HepG2 (cell line): ENCODE results near the gene SCYL1. TPM values are rescaled to one million over a fixed set of nuclear protein-coding genes. Genes with fewer than 3 reads are reported as not detected.

ENCODE experiments used
- ARNT2 ChIP-seq: sonication (generic); formaldehyde crosslinking; IDR thresholded peaks from 2 replicates; pipeline ENCODE4 v1.8.0; 2022; ENCODE audit warnings: mild to moderate bottlenecking, low read depth, missing genetic modification reagents, moderate library complexity
- ATF6 ChIP-seq: sonication (generic); formaldehyde crosslinking; conservative IDR thresholded peaks from 2 replicates; pipeline ENCODE4 v1.4.0; 2020; ENCODE audit warnings: missing genetic modification reagents
- CEBPZ ChIP-seq: IDR thresholded peaks from 2 replicates; pipeline ENCODE4 v1.6.1; 2012; ENCODE audit warnings: low read length, improper control_type of control experiment
- ERF ChIP-seq: IDR thresholded peaks from 2 replicates; pipeline ENCODE4 v1.6.1; 2018; ENCODE audit warnings: missing biosample characterization, missing genetic modification reagents
- GTF3A ChIP-seq: sonication (generic); formaldehyde crosslinking; conservative IDR thresholded peaks from 2 replicates; pipeline ENCODE4 v1.4.0; 2020; ENCODE audit warnings: mild to moderate bottlenecking, missing genetic modification reagents
- GZF1 ChIP-seq: sonication (generic); formaldehyde crosslinking; IDR thresholded peaks from 2 replicates; pipeline ENCODE4 v1.5.1; 2020; ENCODE audit warnings: mild to moderate bottlenecking, missing genetic modification reagents
- MLXIP ChIP-seq: sonication (generic); formaldehyde crosslinking; IDR thresholded peaks from 2 replicates; pipeline ENCODE4 v1.9.0; 2021; ENCODE audit warnings: missing genetic modification reagents, borderline replicate concordance
- RAD21 ChIP-seq: fragments of 450-650 bp; formaldehyde crosslinking; IDR thresholded peaks from 2 replicates; pipeline ENCODE4 v1.5.0; 2020; ENCODE audit warnings: mild to moderate bottlenecking
- SOX13 ChIP-seq, 3 experiments: fragments of 450-650 bp in 1 of 3; sonication (generic) in 1 of 3; formaldehyde crosslinking in 1 of 3; IDR thresholded peaks in 2 of 3; conservative IDR thresholded peaks in 1 of 3; 2 replicates each; pipeline versions ENCODE4 v1.5.0 to v1.6.1; 2016 to 2020; ENCODE audit warnings: antibody characterized with exemption in 1 of 3, mild to moderate bottlenecking in 1 of 3, missing compliant biosample characterization in 1 of 3, missing genetic modification reagents in 1 of 3, moderate library complexity in 1 of 3
- ZBTB21 ChIP-seq: sonication (generic); formaldehyde crosslinking; IDR thresholded peaks from 2 replicates; pipeline ENCODE4 v1.4.0; 2020; ENCODE audit warnings: missing genetic modification reagents
- ZBTB4 ChIP-seq: sonication (generic); formaldehyde crosslinking; IDR thresholded peaks from 2 replicates; pipeline ENCODE4 v1.4.0; 2020; ENCODE audit warnings: missing genetic modification reagents, mild to moderate bottlenecking, borderline replicate concordance
- ZFP36L1 ChIP-seq: sonication (generic); formaldehyde crosslinking; IDR thresholded peaks from 2 replicates; pipeline ENCODE4 v1.8.0; 2022; ENCODE audit warnings: mild to moderate bottlenecking, missing genetic modification reagents, moderate library complexity
- ZNF143 ChIP-seq: sonication (generic); formaldehyde crosslinking; IDR thresholded peaks from 2 replicates; pipeline ENCODE4 v1.4.0; 2020; ENCODE audit warnings: missing genetic modification reagents
- ZNF337 ChIP-seq: sonication (generic); formaldehyde crosslinking; IDR thresholded peaks from 2 replicates; pipeline ENCODE4 v1.5.1; 2020; ENCODE audit warnings: missing genetic modification reagents, low read depth, mild to moderate bottlenecking, borderline replicate concordance
- ZNF530 ChIP-seq: sonication (generic); formaldehyde crosslinking; IDR thresholded peaks from 2 replicates; pipeline ENCODE4 v1.5.0; 2020; ENCODE audit warnings: low read depth, mild to moderate bottlenecking, missing genetic modification reagents
- ZNF737 ChIP-seq: sonication (generic); formaldehyde crosslinking; IDR thresholded peaks from 2 replicates; pipeline ENCODE4 v1.5.0; 2020; ENCODE audit warnings: missing genetic modification reagents, mild to moderate bottlenecking, borderline replicate concordance
- polyA plus RNA-seq, 8 experiments: library from polyadenylated mRNA; depleted of rRNA in 3 of 8; stranded (reverse) in 7 of 8; unstranded in 1 of 8; fragments of >200 nt; fragmentation: Illumina TruSeq in 4 of 8; extraction: Trizol in 4 of 8; gene quantifications; 2 replicates each; pipeline versions ENCODE4 v1.2.1 to v1.2.3, GENCODE V29; 2011 to 2016; ENCODE audit warnings: low read depth in 4 of 8, missing spikeins in 1 of 8, mixed read lengths in 1 of 8; ENCODE audit not compliant: insufficient read depth in 1 of 8
- total RNA-seq, 5 experiments: library from RNA; depleted of rRNA; stranded (reverse); fragments of >200 nt; fragmentation: Illumina TruSeq; extraction: Trizol; gene quantifications; 2 replicates each; pipeline ENCODE4 v1.2.3, GENCODE V29; 2016; ENCODE audit warnings: low read depth in 1 of 5

SCYL1 gene
- total and polyA plus RNA-seq, 2 of the 13 experiments (the other 11 are each of a cell fraction or from before 2014, with no cell fraction given), result 65.9 to 103 TPM

- TF ChIP-seq ATF6 (CRISPR knock-in tag), result no peak
- TF ChIP-seq ZBTB21 (CRISPR knock-in tag), result no peak
- no peak for TF ChIP-seq ZNF337 (CRISPR knock-in tag)
- no peak for TF ChIP-seq MLXIP (CRISPR knock-in tag)
- peak; percentile 40; the same call in 1 of the 2 replicates for TF ChIP-seq ARNT2 (CRISPR knock-in tag)
- no peak for TF ChIP-seq ZNF737 (CRISPR knock-in tag)
- TF ChIP-seq GZF1 (CRISPR knock-in tag), result no peak
- no peak for TF ChIP-seq SOX13 (IDR thresholded peaks at IDR 0.05)
- TF ChIP-seq SOX13 (CRISPR knock-in tag; conservative IDR thresholded peaks at IDR 0.05 in 1 of 2, IDR thresholded peaks at IDR 0.05 in 1 of 2), result no peak
- TF ChIP-seq ZFP36L1 (CRISPR knock-in tag), result 0 out of 2 replicates have a peak, but pooled peaks have one; percentile 5
- no peak for TF ChIP-seq CEBPZ
- 0 out of 2 replicates have a peak, but pooled peaks have one; percentile 46 for TF ChIP-seq GTF3A (CRISPR knock-in tag)
- no peak for TF ChIP-seq ZNF530 (CRISPR knock-in tag)
- TF ChIP-seq ERF (CRISPR knock-in tag), result no peak
- no peak for TF ChIP-seq RAD21 (CRISPR knock-in tag)
- TF ChIP-seq ZBTB4 (CRISPR knock-in tag), result no peak
- TF ChIP-seq ZNF143 (CRISPR knock-in tag), result 0 out of 2 replicates have a peak, but pooled peaks have one; percentile 22
These were observed 36.4 kb upstream of the SCYL1 start (continued) for GRCh38 chr11:65488273-65489034.
